Activated CD4-positive, CD25-positive, alpha-beta regulatory T cell treated with anti-CD3 and anti-CD28 coated beads, Interleukin-2, amount 50 U/mL, for 16 hours (primary cell): ENCODE data around the gene SMAD2.

ENCODE experiments used
- DNase-seq: peaks from one replicate; pipeline ENCODE4 v3.0.0-alpha.2; 2020; ENCODE audit warnings: low read depth, low spot score

The SMAD2 gene

DNA sequence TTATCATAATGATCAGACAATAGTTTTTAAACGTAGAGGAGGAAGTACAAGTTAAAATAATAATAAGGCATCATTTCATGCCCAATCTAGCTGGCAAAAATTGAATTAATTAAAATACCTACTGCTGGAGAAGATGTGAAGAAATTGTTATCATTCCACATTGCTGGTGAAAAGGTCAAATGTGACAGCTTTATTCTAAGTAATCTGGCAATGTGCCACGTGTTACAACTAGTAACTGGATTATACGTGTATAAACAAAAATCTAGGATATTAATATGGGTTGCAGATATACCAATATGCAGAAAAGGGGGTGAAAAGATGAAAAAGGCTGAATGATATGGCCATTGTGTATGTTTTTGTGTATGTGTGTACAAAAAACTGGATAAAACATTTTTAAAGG, 32.4 kb downstream of the SMAD2 start:
- DNase-seq = no peak

GRCh38 chr18:47895565-47896250, 34.8 kb downstream of the SMAD2 start:
- no peak for DNase-seq

- DNase-seq = no peak
Observed at GRCh38 chr18:47893939-47894699, 36.3 kb downstream of the SMAD2 start.

- no peak for DNase-seq
Observed at GRCh38 chr18:47893047-47893446, 37.4 kb downstream of the SMAD2 start.

- no peak for DNase-seq
Observed at GRCh38 chr18:47888156-47888555, 42.3 kb downstream of the SMAD2 start.

GRCh38 chr18:47887227-47887626, 43.2 kb downstream of the SMAD2 start:
- no peak for DNase-seq

DNA sequence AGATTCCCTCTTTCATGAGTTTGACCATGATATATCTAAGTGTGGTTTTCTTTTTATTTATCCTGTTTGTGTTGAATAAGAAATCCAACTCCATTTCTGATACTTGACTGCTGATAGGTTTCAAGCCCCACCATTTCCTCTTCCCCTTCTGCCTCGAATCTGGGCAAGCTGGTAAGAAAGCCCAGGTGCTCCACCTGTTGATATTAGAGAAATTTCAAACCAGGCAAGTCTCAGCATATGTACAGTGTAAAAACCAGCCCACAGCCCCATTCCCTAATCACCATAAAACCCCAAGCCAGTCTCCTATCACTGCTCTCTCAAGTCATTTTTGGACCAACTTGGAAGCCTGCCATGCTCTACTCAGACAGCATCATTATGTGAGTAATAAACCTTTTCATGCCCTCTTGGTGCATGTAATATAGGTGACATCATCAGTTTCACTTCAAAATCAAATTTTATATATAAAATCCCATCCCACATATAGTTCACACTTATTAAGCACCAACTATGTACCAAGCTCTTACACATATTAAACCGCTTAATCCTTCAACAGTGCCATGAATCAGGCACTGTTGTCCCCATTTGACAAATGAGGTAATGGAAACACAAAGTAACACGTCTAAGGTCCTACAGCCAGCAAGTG, 46.6 kb downstream of the SMAD2 start:
- no peak for DNase-seq

- DNase-seq = no peak
Observed at GRCh38 chr18:47882641-47883040, 47.8 kb downstream of the SMAD2 start.

GRCh38 chr18:47881752-47882455, 48.6 kb downstream of the SMAD2 start:
- no peak for DNase-seq

- DNase-seq = no peak
Observed at GRCh38 chr18:47881042-47881441, 49.4 kb downstream of the SMAD2 start.

DNA sequence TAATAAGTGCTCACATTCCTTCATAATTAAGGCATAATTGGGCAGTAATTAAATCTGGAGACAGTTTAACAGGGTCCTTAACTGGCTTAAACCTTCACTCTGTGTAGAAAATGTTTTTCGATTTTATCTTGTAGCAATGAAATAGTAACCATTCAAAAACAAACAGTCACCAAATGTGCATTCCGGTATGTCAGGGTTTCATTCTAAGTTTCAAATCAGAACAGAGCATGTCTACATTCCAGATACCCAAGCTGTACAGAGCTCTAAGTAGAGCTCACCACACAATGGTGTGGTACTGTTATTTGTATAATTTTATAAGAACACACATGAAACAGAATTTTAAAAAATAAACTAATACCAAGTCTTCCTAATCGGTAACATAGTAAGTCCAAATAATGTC, 52.6 kb downstream of the SMAD2 start:
- DNase-seq = no peak

- no peak for DNase-seq
Observed at GRCh38 chr18:47876813-47877212, 53.6 kb downstream of the SMAD2 start.

- DNase-seq = no peak
Observed at GRCh38 chr18:47873625-47874024, 56.8 kb downstream of the SMAD2 start.

DNA sequence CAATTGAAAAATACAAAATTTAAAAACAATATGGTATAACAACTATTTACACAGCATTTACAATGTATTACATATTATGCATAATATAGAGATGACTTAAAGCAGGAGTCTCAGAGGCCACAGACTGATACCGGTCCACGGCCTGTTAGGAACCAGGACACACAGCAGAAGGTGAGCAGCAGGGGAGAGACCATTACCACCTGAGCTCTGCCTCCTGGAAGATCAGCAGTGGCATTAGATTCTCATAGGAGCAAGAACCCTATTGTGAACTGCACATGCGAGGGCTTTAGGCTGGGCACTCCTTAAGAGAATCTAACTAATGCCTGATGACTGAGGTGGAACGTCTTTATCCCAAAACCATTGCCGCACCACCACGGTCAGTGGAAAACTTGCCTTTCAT, 58.0 kb downstream of the SMAD2 start:
- no peak for DNase-seq

GRCh38 chr18:47871288-47871687, 59.2 kb downstream of the SMAD2 start:
- no peak for DNase-seq

DNA sequence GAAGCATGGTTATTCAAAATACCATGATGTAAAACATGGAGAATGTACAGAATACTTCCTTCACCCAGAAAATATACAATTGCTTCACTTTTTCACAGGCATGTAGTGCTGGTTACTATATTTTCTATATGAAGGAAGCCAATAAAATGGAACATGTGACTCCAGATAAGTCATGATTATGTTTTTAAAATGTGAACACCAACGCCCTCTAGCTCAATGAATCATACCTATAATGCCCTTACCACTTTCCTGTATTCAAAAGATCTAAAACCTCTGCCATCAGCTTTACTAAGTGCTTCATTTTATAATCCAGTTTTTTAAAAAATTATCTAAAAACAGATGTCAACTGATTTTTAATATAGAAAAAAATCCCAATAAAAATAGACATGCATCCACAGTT, 59.9 kb downstream of the SMAD2 start:
- no peak for DNase-seq

DNA sequence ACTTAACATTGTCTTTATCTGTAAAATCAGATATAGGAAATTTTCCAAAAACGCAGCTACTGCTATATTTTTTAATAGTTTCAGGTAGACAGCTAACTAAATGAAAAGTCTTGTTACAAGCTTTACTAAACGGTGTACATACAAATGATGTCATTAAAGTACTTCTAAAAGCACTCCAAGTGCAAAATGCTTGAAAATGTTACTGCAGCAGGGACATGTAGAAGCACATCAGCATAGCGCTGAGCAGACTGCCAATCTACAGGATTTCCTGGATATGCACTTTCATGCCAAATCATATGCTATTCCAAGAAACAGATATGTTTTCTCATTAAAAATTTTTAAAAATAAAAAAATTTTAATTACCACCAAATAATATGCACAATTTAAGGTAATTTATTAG, 61.7 kb downstream of the SMAD2 start:
- DNase-seq = no peak

- DNase-seq = no peak
Observed at GRCh38 chr18:47865183-47865582, 65.3 kb downstream of the SMAD2 start.

GRCh38 chr18:47863041-47863440, 67.4 kb downstream of the SMAD2 start:
- DNase-seq = no peak

- no peak for DNase-seq
Observed at GRCh38 chr18:47858607-47859006, 71.9 kb downstream of the SMAD2 start.

GRCh38 chr18:47847635-47848034, 82.8 kb downstream of the SMAD2 start:
- no peak for DNase-seq

- no peak for DNase-seq
Observed at GRCh38 chr18:47846431-47846830, 84.0 kb downstream of the SMAD2 start.
